Measurements from ENCODE around the gene PLOD1. TPM values are rescaled to one million over a fixed set of nuclear protein-coding genes. Genes with fewer than 3 reads are reported as not detected.
A peak's percentile ranks its signal among the peaks of the same experiment; 100 is the strongest.

PLOD1 gene
- total and polyA plus RNA-seq, 2 of the 13 experiments (the other 11 are each of a cell fraction or from before 2014, with no cell fraction given) = 70.1 to 318 TPM

DNA sequence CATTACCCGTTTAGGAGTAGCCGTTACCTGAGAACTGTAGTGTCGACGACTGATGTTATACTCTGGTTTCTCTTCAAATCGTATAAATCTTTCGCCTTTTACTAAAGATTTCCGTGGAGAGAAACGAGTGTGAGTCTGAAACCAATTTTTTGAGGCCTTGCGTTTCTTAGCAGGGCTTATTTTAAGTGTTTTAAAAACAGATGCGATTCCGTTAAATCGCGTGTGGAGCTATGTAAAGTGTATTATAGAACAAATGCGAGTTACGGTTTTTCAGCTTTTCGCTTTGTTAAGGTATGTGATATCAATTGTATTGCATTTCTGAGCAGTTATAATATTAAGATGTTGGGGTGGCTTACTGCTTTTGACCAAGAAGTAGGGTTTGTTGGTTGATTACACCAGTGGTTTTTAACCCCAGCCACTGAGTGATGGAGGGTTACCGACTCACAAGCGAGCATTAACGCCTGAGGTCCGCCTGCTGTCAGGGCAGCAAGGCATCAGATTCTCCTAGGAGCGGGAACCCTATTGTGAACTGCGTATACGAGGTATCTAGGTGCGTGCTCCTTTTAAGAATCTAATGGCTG, 26.3 kb upstream of the PLOD1 start (continued):
- TF ChIP-seq, protein P1, sequence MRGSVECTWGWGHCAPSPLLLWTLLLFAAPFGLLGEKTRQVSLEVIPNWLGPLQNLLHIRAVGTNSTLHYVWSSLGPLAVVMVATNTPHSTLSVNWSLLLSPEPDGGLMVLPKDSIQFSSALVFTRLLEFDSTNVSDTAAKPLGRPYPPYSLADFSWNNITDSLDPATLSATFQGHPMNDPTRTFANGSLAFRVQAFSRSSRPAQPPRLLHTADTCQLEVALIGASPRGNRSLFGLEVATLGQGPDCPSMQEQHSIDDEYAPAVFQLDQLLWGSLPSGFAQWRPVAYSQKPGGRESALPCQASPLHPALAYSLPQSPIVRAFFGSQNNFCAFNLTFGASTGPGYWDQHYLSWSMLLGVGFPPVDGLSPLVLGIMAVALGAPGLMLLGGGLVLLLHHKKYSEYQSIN (CRISPR knock-in tag; IDR thresholded peaks at IDR 0.05; ENCODE audit: borderline replicate concordance) = 0 out of 2 replicates have a peak, but pooled peaks have one; percentile 64
- TF ChIP-seq PITX1 (CRISPR knock-in tag; IDR thresholded peaks at IDR 0.05) = 0 out of 2 replicates have a peak, but pooled peaks have one; percentile 4
- TF ChIP-seq ZNF547 (CRISPR knock-in tag; IDR thresholded peaks at IDR 0.05) = 0 out of 2 replicates have a peak, but pooled peaks have one; percentile 52
- peak; percentile 85; the same call in 1 of the 2 replicates for TF ChIP-seq KLF9 (CRISPR knock-in tag; IDR thresholded peaks at IDR 0.05; ENCODE audit: low read depth)
- TF ChIP-seq CCDC6 (CRISPR knock-in tag; IDR thresholded peaks at IDR 0.05) = peak; percentile 87; the same call in 1 of the 2 replicates
- peak; percentile 20; the same call in 1 of the 2 replicates for TF ChIP-seq KDM5A (IDR thresholded peaks at IDR 0.05; ENCODE audit: borderline replicate concordance, low read length)
- no peak for TF ChIP-seq ZFP36 (IDR thresholded peaks at IDR 0.05; ENCODE audit: borderline replicate concordance, low read depth, low read length, partially characterized antibody)
- TF ChIP-seq, protein P2, sequence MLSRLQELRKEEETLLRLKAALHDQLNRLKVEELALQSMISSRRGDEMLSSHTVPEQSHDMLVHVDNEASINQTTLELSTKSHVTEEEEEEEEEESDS (CRISPR knock-in tag; IDR thresholded peaks at IDR 0.05; ENCODE audit: borderline replicate concordance) = peak; percentile 54; the same call in 1 of the 2 replicates
- TF ChIP-seq, protein P3, sequence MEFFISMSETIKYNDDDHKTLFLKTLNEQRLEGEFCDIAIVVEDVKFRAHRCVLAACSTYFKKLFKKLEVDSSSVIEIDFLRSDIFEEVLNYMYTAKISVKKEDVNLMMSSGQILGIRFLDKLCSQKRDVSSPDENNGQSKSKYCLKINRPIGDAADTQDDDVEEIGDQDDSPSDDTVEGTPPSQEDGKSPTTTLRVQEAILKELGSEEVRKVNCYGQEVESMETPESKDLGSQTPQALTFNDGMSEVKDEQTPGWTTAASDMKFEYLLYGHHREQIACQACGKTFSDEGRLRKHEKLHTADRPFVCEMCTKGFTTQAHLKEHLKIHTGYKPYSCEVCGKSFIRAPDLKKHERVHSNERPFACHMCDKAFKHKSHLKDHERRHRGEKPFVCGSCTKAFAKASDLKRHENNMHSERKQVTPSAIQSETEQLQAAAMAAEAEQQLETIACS (CRISPR knock-in tag; IDR thresholded peaks at IDR 0.05) = no peak
- TF ChIP-seq MTA1 (CRISPR knock-in tag; IDR thresholded peaks at IDR 0.05; ENCODE audit: borderline replicate concordance) = no peak
- TF ChIP-seq MTA3 (CRISPR knock-in tag; IDR thresholded peaks at IDR 0.05) = no peak
- no peak for TF ChIP-seq KLF13 (CRISPR knock-in tag; IDR thresholded peaks at IDR 0.05)
- TF ChIP-seq MEF2D (CRISPR knock-in tag; IDR thresholded peaks at IDR 0.05) = peak; percentile 66; the same call in 1 of the 2 replicates
- no peak for TF ChIP-seq TCF7L2 (IDR thresholded peaks at IDR 0.05; ENCODE audit: low read depth, low read length)
- no peak for TF ChIP-seq ZFP41 (CRISPR knock-in tag; IDR thresholded peaks at IDR 0.05; ENCODE audit: borderline replicate concordance)
- no peak for TF ChIP-seq CHD2 (IDR thresholded peaks at IDR 0.05; ENCODE audit: low read depth, low read length)
- TF ChIP-seq JARID2 (CRISPR knock-in tag; IDR thresholded peaks at IDR 0.05; ENCODE audit: insufficient replicate concordance) = peak; percentile 30
- TF ChIP-seq PRMT3 (CRISPR knock-in tag; IDR thresholded peaks at IDR 0.05; ENCODE audit: borderline replicate concordance, low read depth) = peak; percentile 94
- TF ChIP-seq ATAD3A (CRISPR knock-in tag; IDR thresholded peaks at IDR 0.05) = no peak
- no peak for TF ChIP-seq ZNF839 (CRISPR knock-in tag; IDR thresholded peaks at IDR 0.05; ENCODE audit: borderline replicate concordance)
- no peak for TF ChIP-seq ZNF674 (CRISPR knock-in tag; IDR thresholded peaks at IDR 0.05; ENCODE audit: low read depth)
- TF ChIP-seq, protein P4, sequence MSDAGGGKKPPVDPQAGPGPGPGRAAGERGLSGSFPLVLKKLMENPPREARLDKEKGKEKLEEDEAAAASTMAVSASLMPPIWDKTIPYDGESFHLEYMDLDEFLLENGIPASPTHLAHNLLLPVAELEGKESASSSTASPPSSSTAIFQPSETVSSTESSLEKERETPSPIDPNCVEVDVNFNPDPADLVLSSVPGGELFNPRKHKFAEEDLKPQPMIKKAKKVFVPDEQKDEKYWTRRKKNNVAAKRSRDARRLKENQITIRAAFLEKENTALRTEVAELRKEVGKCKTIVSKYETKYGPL (CRISPR knock-in tag; IDR thresholded peaks at IDR 0.05) = peak; percentile 51; the same call in 1 of the 2 replicates
- no peak for TF ChIP-seq MAF1 (CRISPR knock-in tag; IDR thresholded peaks at IDR 0.05; ENCODE audit: borderline replicate concordance)
- TF ChIP-seq ZNF263 (CRISPR knock-in tag; IDR thresholded peaks at IDR 0.05) = peak; percentile 52
- TF ChIP-seq RARA (CRISPR knock-in tag; IDR thresholded peaks at IDR 0.05) = peak; percentile 50; the same call in 1 of the 2 replicates
- peak; percentile 67; the same call in 1 of the 2 replicates for TF ChIP-seq ZBTB21 (CRISPR knock-in tag; IDR thresholded peaks at IDR 0.05)
- TF ChIP-seq, protein P5, sequence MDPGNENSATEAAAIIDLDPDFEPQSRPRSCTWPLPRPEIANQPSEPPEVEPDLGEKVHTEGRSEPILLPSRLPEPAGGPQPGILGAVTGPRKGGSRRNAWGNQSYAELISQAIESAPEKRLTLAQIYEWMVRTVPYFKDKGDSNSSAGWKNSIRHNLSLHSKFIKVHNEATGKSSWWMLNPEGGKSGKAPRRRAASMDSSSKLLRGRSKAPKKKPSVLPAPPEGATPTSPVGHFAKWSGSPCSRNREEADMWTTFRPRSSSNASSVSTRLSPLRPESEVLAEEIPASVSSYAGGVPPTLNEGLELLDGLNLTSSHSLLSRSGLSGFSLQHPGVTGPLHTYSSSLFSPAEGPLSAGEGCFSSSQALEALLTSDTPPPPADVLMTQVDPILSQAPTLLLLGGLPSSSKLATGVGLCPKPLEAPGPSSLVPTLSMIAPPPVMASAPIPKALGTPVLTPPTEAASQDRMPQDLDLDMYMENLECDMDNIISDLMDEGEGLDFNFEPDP (CRISPR knock-in tag; conservative IDR thresholded peaks at IDR 0.05) = 0 out of 2 replicates have a peak, but pooled peaks have one; percentile 32
